Measurements from ENCODE around the gene MAS1L.

DNA sequence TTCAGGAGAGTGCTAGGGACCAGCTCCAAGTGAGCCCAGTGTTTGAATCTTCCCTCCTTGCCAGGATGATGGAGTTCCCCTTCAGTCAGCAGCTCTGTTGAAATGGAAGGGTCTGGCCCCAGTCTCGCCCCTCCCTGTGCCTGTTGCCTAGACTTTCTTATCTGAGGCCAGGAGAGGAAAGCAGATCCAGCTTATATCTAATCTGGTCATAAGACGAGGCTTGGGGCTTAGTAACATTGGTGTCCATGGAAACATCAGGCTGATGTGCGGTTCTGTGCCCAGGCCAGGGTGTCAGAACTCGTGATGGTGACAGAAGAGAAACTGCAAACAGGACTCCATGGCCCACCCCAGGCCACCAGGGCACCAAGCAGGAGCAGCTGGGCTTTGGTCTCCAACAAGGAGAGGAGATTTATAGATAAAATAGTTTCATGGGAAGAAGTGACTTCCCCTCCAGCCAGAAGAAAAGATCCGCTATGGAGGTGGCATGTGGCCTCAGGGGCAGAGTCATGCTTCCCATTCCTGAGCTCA lies 9.8 kb downstream of the MAS1L start:
- TF ChIP-seq CEBPB (IDR thresholded peaks at IDR 0.05) (no peak), CHD2 (IDR thresholded peaks at IDR 0.05; ENCODE audit: low read length, partially characterized antibody) (no peak), EP300 (IDR thresholded peaks at IDR 0.05) (no peak), JUNB (IDR thresholded peaks at IDR 0.05) (no peak), FOSL2 (IDR thresholded peaks at IDR 0.05) (no peak), FOSL2 (CRISPR knock-in tag; IDR thresholded peaks at IDR 0.05) (no peak), POLR2A (IDR thresholded peaks at IDR 0.05; ENCODE audit: low read length) (0 out of 2 replicates have a peak, but pooled peaks have one; percentile 10), TP53 (CRISPR knock-in tag; IDR thresholded peaks at IDR 0.05) (no peak)
- TF ChIP-seq, protein P1, sequence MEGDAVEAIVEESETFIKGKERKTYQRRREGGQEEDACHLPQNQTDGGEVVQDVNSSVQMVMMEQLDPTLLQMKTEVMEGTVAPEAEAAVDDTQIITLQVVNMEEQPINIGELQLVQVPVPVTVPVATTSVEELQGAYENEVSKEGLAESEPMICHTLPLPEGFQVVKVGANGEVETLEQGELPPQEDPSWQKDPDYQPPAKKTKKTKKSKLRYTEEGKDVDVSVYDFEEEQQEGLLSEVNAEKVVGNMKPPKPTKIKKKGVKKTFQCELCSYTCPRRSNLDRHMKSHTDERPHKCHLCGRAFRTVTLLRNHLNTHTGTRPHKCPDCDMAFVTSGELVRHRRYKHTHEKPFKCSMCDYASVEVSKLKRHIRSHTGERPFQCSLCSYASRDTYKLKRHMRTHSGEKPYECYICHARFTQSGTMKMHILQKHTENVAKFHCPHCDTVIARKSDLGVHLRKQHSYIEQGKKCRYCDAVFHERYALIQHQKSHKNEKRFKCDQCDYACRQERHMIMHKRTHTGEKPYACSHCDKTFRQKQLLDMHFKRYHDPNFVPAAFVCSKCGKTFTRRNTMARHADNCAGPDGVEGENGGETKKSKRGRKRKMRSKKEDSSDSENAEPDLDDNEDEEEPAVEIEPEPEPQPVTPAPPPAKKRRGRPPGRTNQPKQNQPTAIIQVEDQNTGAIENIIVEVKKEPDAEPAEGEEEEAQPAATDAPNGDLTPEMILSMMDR (IDR thresholded peaks at IDR 0.05): no peak
- TF ChIP-seq, protein P2, sequence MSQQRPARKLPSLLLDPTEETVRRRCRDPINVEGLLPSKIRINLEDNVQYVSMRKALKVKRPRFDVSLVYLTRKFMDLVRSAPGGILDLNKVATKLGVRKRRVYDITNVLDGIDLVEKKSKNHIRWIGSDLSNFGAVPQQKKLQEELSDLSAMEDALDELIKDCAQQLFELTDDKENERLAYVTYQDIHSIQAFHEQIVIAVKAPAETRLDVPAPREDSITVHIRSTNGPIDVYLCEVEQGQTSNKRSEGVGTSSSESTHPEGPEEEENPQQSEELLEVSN (IDR thresholded peaks at IDR 0.05; ENCODE audit: borderline replicate concordance, low read depth): no peak

Measured in A549 (cell line).